Measurements from ENCODE around the gene BFSP2. TPM values are rescaled to one million over a fixed set of nuclear protein-coding genes. Genes with fewer than 3 reads are reported as not detected.

Gene BFSP2
- total RNA-seq, 2 donors from 2014 or later, result not detected

DNA sequence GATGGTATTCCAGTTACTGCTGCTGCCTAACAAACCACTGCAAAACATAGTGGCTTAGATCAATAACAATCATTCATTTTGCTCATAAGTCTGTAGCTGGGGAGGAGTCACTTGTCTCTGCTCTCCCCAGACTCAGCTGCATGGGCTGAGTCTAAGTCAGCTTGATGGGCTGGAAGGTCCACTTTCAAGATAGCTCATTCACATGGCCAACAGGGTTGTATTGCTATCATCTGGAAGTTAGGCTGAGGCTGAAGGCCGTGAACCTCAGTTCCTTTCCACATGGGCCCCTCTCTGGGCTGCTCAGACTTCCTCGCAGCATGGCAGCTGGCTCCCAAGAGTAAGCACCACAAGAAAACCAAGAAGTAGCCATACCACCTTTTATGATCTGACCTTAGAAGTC lies 28.7 kb upstream of the BFSP2 start:
- TF ChIP-seq, protein P1, sequence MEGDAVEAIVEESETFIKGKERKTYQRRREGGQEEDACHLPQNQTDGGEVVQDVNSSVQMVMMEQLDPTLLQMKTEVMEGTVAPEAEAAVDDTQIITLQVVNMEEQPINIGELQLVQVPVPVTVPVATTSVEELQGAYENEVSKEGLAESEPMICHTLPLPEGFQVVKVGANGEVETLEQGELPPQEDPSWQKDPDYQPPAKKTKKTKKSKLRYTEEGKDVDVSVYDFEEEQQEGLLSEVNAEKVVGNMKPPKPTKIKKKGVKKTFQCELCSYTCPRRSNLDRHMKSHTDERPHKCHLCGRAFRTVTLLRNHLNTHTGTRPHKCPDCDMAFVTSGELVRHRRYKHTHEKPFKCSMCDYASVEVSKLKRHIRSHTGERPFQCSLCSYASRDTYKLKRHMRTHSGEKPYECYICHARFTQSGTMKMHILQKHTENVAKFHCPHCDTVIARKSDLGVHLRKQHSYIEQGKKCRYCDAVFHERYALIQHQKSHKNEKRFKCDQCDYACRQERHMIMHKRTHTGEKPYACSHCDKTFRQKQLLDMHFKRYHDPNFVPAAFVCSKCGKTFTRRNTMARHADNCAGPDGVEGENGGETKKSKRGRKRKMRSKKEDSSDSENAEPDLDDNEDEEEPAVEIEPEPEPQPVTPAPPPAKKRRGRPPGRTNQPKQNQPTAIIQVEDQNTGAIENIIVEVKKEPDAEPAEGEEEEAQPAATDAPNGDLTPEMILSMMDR (IDR thresholded peaks at IDR 0.05), result no peak

DNA sequence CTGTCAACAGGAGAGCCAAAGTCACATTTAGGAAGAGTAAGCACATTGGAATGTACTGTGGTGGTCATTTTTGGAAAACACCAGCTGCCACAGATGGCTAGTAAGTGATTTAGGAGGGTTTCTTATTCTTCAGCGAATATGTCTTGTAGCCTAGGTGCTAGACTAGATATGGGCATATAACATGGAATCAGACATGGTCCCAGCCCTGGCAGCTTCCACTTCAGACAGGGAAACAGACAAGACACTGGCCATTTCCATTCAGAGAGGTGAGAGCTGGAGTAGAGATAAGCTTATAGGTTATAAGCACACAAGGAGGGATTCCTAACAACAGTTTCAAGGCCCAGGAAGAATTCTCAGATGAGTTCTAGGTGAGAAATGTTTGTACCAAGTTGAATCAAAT lies 28.2 kb upstream of the BFSP2 start:
- no peaks in the 10 kb centered on the region for H3K9me3 ChIP-seq
- no peaks in the 10 kb centered on the region for H3K27me3 ChIP-seq
- no peak overlapping the region for H3K4me3 ChIP-seq
- no peak overlapping the region for H3K27ac ChIP-seq
- DNase-seq (ENCODE audit: low spot score), result peak; percentile 36
- TF ChIP-seq, protein P1 (IDR thresholded peaks at IDR 0.05), result no peak
- H3K36me3 ChIP-seq, result no peaks in the 10 kb centered on the region
- no peaks in the 10 kb centered on the region for H3K4me1 ChIP-seq

More for the DNA sequence above, 28.7 kb upstream of the BFSP2 start:
- H3K27ac ChIP-seq, result no peak overlapping the region
- no peak overlapping the region for H3K4me3 ChIP-seq
- H3K27me3 ChIP-seq, result no peaks in the 10 kb centered on the region
- H3K9me3 ChIP-seq, result no peaks in the 10 kb centered on the region
- DNase-seq (ENCODE audit: low spot score), result peak; percentile 47
- H3K4me1 ChIP-seq, result no peaks in the 10 kb centered on the region
- no peaks in the 10 kb centered on the region for H3K36me3 ChIP-seq

DNA sequence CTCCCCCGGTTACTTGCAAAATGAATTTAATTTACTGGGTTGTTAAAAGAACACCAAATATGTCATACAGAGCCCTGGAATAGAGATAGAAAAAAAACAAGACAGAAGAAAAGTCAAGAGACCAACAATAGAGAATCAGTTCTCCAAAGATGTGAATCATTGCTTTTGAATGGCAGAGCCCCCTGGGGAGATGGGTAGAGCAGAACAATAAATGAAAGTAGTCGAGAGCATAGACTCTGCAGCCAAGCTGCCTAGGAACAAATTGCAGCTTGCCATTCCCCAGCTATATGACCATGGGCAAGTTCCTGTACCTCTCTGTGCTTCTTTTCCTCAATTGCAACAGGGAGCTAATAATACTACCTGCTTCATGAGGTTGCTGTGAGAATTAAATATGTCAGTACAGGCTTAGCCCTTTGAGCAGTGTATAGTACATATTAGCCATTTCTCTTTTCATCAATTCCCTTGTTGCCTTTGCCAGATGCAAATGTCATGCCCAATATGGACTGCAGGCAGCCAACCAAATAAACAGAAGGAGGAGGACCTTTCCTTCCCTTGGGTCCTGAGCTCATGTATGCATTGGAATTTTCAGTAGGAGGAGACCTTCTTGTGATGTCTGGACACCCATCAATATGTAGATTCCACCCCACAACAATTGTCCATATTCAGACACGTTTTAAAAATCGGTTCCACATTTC lies 25.0 kb upstream of the BFSP2 start:
- Histone ChIP-seq H3K36me3 (no peaks in the 10 kb centered on the region), H3K27me3 (no peaks in the 10 kb centered on the region), H3K4me3 (no peak overlapping the region), H3K27ac (no peak overlapping the region), H3K9me3 (no peaks in the 10 kb centered on the region), H3K4me1 (no peaks in the 10 kb centered on the region)
- DNase-seq (ENCODE audit: low spot score), result no peak
- TF ChIP-seq, protein P1 (IDR thresholded peaks at IDR 0.05), result no peak

DNA sequence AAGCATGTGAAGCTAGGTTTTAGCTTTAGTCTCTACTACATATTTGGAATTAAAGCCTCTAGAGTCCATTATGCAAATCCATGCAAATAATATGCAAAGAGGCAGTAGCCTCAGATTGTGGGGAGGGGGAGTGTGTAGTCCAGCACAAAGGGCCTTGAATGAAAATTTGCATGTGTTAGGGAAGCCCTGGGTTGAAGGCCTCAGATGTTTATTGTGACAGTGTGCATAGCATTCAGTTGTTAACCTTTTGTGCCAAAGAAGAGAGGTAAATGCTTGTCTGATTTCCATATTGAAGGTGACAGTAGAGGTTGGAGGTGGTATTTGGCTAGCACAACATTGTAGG lies 24.5 kb upstream of the BFSP2 start:
- Histone ChIP-seq H3K4me1 (no peaks in the 10 kb centered on the region), H3K9me3 (no peaks in the 10 kb centered on the region), H3K4me3 (no peak overlapping the region), H3K27me3 (no peaks in the 10 kb centered on the region), H3K36me3 (no peaks in the 10 kb centered on the region), H3K27ac (no peak overlapping the region)
- no peak for DNase-seq (ENCODE audit: low spot score)
- TF ChIP-seq, protein P1 (IDR thresholded peaks at IDR 0.05), result no peak

DNA sequence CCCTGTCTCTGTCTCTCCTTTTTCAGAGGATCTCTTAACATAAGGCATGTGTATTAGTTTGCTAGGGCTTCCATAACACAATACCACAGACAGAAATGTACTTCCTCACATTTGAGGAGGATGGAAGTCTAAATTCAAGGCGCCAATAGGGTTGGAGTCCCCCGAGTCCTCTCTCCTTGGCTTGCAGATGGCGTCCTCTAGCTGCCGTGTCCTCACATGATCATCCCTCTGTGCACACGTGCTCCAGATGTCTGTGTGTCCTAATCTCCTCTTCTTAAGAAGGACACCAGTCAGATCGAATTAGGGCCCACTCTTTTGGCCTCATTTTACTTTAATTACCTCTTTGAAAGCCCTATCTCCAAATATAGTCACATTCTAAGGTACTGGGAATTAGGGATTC lies 23.0 kb upstream of the BFSP2 start:
- no peaks in the 10 kb centered on the region for H3K4me1 ChIP-seq
- no peak for DNase-seq (ENCODE audit: low spot score)
- no peak overlapping the region for H3K4me3 ChIP-seq
- no peaks in the 10 kb centered on the region for H3K9me3 ChIP-seq
- no peaks in the 10 kb centered on the region for H3K36me3 ChIP-seq
- TF ChIP-seq, protein P1 (IDR thresholded peaks at IDR 0.05), result peak in 1 of 2 donors; percentile 27
- no peak overlapping the region for H3K27ac ChIP-seq
- H3K27me3 ChIP-seq, result no peaks in the 10 kb centered on the region

DNA sequence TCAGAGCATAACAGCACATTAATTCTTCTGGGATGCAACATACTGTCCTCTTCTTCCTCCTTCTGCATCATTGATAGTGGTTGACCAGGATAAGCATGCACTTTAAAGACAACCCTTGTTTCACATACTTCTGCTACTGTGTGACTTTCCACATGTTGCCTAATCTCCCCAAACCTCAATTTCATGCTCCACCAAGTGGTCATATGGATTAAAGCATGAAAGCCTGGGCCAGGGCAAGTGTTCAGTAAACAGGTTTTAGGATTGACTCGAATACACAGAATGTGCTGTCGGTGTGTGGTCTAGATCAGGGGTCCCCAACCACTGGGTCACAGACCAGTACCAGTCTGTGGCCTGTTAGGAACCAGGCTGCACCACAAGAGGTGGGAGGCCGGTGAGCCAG lies 22.5 kb upstream of the BFSP2 start:
- H3K9me3 ChIP-seq, result no peaks in the 10 kb centered on the region
- DNase-seq (ENCODE audit: low spot score), result no peak
- TF ChIP-seq, protein P1 (IDR thresholded peaks at IDR 0.05), result peak in 1 of 2 donors; percentile 58
- H3K27ac ChIP-seq, result no peak overlapping the region
- no peaks in the 10 kb centered on the region for H3K27me3 ChIP-seq
- H3K4me3 ChIP-seq, result no peak overlapping the region
- no peaks in the 10 kb centered on the region for H3K4me1 ChIP-seq
- no peaks in the 10 kb centered on the region for H3K36me3 ChIP-seq
